Measurements from ENCODE around the gene PERM1. TPM values are rescaled to one million over a fixed set of nuclear protein-coding genes. Genes with fewer than 3 reads are reported as not detected.

The PERM1 gene
- total RNA-seq = 0.09 TPM in 1 of 2 replicates, not detected in the other

DNA sequence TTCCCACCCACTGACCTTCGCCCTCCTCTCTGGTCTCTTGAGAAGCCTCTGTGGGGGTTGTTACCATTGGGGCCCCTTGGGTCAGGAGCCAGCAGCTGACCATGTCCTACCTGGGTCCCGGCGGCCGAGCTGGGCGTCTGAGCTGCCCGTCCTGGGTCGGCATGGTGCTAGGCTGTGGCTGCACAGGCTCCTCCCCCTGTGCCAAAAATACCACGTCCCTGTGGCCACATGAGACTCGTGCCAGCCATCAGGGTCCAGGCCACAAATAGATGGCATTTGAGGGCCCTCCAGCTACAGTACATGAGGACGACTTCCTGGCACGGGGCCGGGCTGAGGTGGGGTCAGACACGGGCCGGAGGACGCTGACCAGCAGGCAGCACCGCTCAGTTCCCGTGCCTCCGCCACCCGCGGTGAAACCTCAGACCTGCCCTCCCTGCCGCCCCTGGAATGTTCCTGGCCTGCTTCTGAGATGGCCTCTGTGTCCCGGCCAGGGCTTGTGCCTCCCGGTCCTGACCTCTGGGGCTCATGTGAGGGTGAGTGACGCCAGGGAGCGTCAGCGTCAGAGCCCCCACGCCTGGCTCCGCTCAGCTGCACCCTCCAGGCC lies at the start of gene PERM1:
TSS of gene PERM1 (minus strand) at position 139 of the 604 bp plus-strand sequence. CDS start 1,064 bp downstream, outside the sequence.

GRCh38 chr1:1020000-1020404 lies 38.1 kb upstream of the PERM1 start, which contains the start of gene AGRN:
Gene AGRN (plus strand): TSS chr1:1020120. CDS start chr1:1020173, 53 bp downstream.

GRCh38 chr1:1013105-1013921 lies 31.4 kb upstream of the PERM1 start, which contains the start of gene ISG15:
Gene ISG15 (plus strand): TSS chr1:1013497. CDS start chr1:1013574, 77 bp downstream.

GRCh38 chr1:999725-1000356 lies 17.9 kb upstream of the PERM1 start, which contains the start of gene HES4:
Gene HES4 (minus strand): TSS chr1:1000097. CDS start chr1:999973, 124 bp downstream.

GRCh38 chr1:966135-966703 lies 15.7 kb downstream of the PERM1 start, which contains the start of gene PLEKHN1:
Gene PLEKHN1 (plus strand): TSS chr1:966482. CDS start chr1:966532, 50 bp downstream.

DNA sequence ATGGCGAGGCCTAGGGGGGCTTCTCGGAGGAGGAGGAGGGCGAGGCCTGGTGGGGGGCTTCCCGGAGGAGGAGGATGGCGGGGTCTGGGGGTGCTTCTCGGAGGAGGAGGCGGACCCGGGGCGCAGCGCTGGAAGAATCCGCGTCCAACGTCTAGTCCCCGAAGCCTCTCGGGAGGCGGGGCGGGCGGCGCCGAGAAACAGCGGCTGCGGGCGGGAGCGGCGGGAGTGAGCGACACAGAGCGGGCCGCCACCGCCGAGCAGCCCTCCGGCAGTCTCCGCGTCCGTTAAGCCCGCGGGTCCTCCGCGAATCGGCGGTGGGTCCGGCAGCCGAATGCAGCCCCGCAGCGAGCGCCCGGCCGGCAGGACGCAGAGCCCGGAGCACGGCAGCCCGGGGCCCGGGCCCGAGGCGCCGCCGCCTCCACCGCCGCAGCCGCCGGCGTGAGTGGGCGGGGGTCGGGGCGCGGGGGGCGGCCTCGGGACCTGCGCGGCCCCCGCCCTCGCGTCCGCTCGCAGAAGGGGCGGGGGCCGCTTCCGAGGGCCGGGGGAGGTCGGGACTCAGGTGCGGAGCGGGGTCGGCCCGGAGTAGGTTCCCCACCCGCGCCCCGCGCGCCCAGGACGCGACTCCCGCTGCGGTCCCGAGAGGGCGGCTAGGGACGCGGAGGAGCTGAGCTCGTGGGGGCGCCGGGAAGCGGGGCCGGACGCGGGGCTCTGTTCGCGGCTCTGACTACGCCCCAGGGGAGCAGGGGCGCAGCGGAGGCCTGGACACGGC lies 21.3 kb downstream of the PERM1 start, which contains the start of gene KLHL17:
TSS of gene KLHL17 (plus strand) at position 222 of the 769 bp plus-strand sequence. CDS start at position 332, 110 bp downstream.

GRCh38 chr1:958823-959730 lies 22.8 kb downstream of the PERM1 start, which contains the start of gene NOC2L:
Gene NOC2L (minus strand): TSS chr1:959256. CDS start chr1:959240, 16 bp downstream.

Other genes starting within 250 kb of the PERM1 start
- 0.66 TPM in 1 of 2 replicates, not detected in the other for gene SAMD11, start 58.2 kb downstream of the PERM1 start, total RNA-seq
- gene NOC2L, start 22.8 kb downstream of the PERM1 start, total RNA-seq = 102 and 118 TPM in 2 replicates
- 4.9 and 10.8 TPM in 2 replicates for gene KLHL17, start 21.5 kb downstream of the PERM1 start, total RNA-seq
- 0.19 and 0.36 TPM in 2 replicates for gene PLEKHN1, start 15.6 kb downstream of the PERM1 start, total RNA-seq
- 17.0 and 31.4 TPM in 2 replicates for gene HES4, start 18.0 kb upstream of the PERM1 start, total RNA-seq
- gene ISG15, start 31.4 kb upstream of the PERM1 start, total RNA-seq = 135 and 185 TPM in 2 replicates
- 79.1 and 125 TPM in 2 replicates for gene AGRN, start 38.0 kb upstream of the PERM1 start, total RNA-seq
- gene RNF223, start 92.2 kb upstream of the PERM1 start, total RNA-seq = not detected in 2 replicates
- gene C1orf159, start 134.0 kb upstream of the PERM1 start, total RNA-seq = 4.3 and 5.5 TPM in 2 replicates
- gene TTLL10, start 191.8 kb upstream of the PERM1 start, total RNA-seq = not detected in 2 replicates
- gene TNFRSF18, start 224.5 kb upstream of the PERM1 start, total RNA-seq = 0.28 TPM in 1 of 2 replicates, not detected in the other
- 0.63 and 1.6 TPM in 2 replicates for gene TNFRSF4, start 232.1 kb upstream of the PERM1 start, total RNA-seq
- gene SDF4, start 249.9 kb upstream of the PERM1 start, total RNA-seq = 91.0 and 126 TPM in 2 replicates

All from endothelial cell of coronary artery (primary cell).